Nephron (organoid): ENCODE data around the gene MATN3.

Source experiments
- H3K27ac Mint-ChIP-seq, 3 experiments: 2 replicates each; pipeline ENCODE4 v1.8.0; 2020; ENCODE audit warnings: mixed read lengths in 3 of 3, mild to moderate bottlenecking in 2 of 3, moderate library complexity in 1 of 3
- H3K27me3 Mint-ChIP-seq: 2 replicates; pipeline ENCODE4 v1.8.0; 2021; ENCODE audit warnings: low read depth, mild to moderate bottlenecking, moderate library complexity, mixed read lengths
- H3K36me3 Mint-ChIP-seq: 2 replicates; pipeline ENCODE4 v1.8.0; 2020; ENCODE audit warnings: low read depth, mixed read lengths
- H3K4me1 Mint-ChIP-seq: 2 replicates; pipeline ENCODE4 v1.8.0; 2020; ENCODE audit warnings: mixed read lengths
- H3K4me3 Mint-ChIP-seq, 3 experiments: 2 replicates each; pipeline ENCODE4 v1.8.0; 2020; ENCODE audit warnings: mild to moderate bottlenecking in 3 of 3, mixed read lengths in 3 of 3, moderate library complexity in 2 of 3
- H3K9me3 Mint-ChIP-seq: 2 replicates; pipeline ENCODE4 v1.8.0; 2020; ENCODE audit warnings: mixed read lengths
- TF ChIP-seq, protein P1 (sequence below), 3 experiments: fragments of 200-600 bp; sonication (generic); IDR thresholded peaks; one replicate each; pipeline ENCODE4 v1.5.0; 2021; ENCODE audit warnings: antibody characterized with exemption in 3 of 3; ENCODE audit not compliant: unreplicated experiment in 3 of 3

The MATN3 gene

DNA sequence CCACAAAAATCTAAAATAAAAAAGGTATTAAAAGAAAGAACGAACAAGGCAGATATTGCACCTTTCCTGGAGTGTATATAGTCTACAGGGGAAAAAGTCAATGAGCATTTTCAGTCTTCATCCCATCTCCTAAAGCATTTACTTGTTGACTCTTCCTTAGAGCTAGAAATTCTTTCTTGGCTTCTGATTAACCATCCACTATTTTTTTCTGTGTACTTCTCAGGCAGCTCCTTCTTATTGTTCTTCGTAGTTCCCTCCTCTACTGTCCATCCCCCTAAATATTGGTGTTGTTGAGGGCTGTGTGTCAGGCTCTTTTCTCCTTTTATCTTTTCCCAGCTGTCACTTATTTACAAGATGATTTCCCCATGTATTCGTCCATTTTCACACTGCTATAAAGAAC is 42.5 kb upstream of the MATN3 start:
- no peaks in the 10 kb centered on the region for H3K27me3 Mint-ChIP-seq
- H3K36me3 Mint-ChIP-seq: no peaks in the 10 kb centered on the region
- H3K4me1 Mint-ChIP-seq: no peaks in the 10 kb centered on the region

DNA sequence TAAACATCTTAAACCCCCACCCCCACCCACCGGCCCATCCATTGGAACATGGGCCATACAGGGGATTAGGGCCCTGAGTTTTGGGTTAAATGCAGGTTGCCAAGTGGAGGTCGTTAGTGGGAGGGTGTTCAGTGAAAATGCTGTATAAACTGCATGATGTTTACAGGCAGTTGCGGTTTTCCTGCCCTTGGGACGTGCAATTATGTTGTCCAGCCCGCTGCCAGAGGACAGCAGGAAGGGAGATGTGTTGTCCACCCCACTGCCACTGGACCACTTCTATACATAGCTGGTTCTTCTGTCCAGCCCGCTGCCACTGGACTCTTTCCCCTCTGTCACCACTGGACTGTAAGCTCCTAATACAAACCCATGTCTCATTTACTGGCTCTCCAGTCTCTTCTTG is 41.7 kb upstream of the MATN3 start:
- H3K4me1 Mint-ChIP-seq: peaks cover under 1% of the 10 kb centered on the region
- H3K4me3 Mint-ChIP-seq: peak overlapping the region in 2 of 3 experiments; percentile 22 to 26
- H3K27ac Mint-ChIP-seq: peak overlapping the region in 1 of 3 experiments; percentile 28
- no peaks in the 10 kb centered on the region for H3K9me3 Mint-ChIP-seq
- TF ChIP-seq, protein P1, sequence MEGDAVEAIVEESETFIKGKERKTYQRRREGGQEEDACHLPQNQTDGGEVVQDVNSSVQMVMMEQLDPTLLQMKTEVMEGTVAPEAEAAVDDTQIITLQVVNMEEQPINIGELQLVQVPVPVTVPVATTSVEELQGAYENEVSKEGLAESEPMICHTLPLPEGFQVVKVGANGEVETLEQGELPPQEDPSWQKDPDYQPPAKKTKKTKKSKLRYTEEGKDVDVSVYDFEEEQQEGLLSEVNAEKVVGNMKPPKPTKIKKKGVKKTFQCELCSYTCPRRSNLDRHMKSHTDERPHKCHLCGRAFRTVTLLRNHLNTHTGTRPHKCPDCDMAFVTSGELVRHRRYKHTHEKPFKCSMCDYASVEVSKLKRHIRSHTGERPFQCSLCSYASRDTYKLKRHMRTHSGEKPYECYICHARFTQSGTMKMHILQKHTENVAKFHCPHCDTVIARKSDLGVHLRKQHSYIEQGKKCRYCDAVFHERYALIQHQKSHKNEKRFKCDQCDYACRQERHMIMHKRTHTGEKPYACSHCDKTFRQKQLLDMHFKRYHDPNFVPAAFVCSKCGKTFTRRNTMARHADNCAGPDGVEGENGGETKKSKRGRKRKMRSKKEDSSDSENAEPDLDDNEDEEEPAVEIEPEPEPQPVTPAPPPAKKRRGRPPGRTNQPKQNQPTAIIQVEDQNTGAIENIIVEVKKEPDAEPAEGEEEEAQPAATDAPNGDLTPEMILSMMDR (IDR thresholded peaks at IDR 0.05; ENCODE audit: unreplicated experiment in 3 of 3): no peak
- H3K27me3 Mint-ChIP-seq: no peaks in the 10 kb centered on the region
- H3K36me3 Mint-ChIP-seq: no peaks in the 10 kb centered on the region

More for the DNA sequence above, 42.5 kb upstream of the MATN3 start:
- Mint-ChIP-seq H3K27ac (peak overlapping the region; percentile 29 to 45 (median 31)), H3K9me3 (no peaks in the 10 kb centered on the region), H3K4me3 (no peak overlapping the region)
- TF ChIP-seq, protein P1 (IDR thresholded peaks at IDR 0.05; ENCODE audit: unreplicated experiment in 3 of 3): no peak

DNA sequence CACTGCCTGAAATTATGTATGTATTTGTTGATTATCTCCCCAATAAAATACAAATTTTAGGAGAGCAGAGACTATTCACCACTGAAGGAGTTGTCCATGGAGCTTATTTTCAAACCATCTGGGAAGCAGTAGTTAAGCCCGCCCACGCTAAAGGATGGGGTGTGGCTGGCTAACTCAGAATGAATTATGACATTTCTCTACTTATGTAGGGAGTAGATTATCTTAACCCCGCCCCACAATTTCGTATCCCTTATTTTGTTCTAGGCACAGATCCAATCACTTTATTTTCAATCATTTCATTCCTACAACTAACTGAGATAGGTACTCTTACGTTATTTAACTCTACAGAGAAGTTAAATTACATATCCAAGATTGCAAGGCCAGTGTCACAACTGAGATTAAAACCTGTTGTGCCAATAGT is 40.4 kb upstream of the MATN3 start:
- H3K4me3 Mint-ChIP-seq: no peak overlapping the region
- H3K27ac Mint-ChIP-seq: no peak overlapping the region
- no peaks in the 10 kb centered on the region for H3K36me3 Mint-ChIP-seq
- no peaks in the 10 kb centered on the region for H3K27me3 Mint-ChIP-seq
- peaks cover 11% of the 10 kb centered on the region for H3K4me1 Mint-ChIP-seq
- TF ChIP-seq, protein P1 (IDR thresholded peaks at IDR 0.05; ENCODE audit: unreplicated experiment in 3 of 3): no peak
- no peaks in the 10 kb centered on the region for H3K9me3 Mint-ChIP-seq

DNA sequence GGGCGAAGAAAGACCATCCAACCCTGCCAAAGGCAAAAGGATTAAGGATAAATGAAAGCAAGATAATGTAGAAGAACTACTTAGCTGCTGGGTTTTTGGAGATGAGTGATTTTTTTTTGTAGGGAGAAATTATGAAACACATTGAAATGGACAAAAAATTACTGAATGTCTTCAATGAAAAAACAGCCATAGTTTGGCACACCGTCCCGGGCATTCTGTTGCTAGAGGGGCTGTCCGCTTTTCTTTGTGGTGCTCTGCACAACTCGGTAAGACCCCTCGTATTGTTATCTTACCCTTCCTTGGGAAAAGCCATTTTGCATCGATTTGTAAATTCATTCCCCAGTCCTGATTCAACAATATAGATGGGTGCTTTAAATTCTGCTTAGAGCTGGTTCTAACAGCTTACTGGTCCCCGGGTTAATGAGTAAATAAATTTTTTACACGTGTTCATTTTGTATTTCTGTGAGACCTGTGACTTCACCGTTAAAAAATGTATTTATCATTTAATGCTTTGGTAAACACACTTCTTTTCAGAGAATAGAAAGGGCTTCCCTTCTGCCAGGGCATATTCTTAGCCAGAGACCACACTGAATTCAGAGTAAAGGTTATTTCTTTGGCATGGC is 39.9 kb upstream of the MATN3 start:
- TF ChIP-seq, protein P1 (IDR thresholded peaks at IDR 0.05; ENCODE audit: unreplicated experiment in 3 of 3): peak in 1 of 3 experiments; percentile 15
- Mint-ChIP-seq H3K4me3 (no peak overlapping the region), H3K9me3 (no peaks in the 10 kb centered on the region), H3K4me1 (peaks cover 15% of the 10 kb centered on the region), H3K27ac (no peak overlapping the region), H3K36me3 (no peaks in the 10 kb centered on the region), H3K27me3 (no peaks in the 10 kb centered on the region)

DNA sequence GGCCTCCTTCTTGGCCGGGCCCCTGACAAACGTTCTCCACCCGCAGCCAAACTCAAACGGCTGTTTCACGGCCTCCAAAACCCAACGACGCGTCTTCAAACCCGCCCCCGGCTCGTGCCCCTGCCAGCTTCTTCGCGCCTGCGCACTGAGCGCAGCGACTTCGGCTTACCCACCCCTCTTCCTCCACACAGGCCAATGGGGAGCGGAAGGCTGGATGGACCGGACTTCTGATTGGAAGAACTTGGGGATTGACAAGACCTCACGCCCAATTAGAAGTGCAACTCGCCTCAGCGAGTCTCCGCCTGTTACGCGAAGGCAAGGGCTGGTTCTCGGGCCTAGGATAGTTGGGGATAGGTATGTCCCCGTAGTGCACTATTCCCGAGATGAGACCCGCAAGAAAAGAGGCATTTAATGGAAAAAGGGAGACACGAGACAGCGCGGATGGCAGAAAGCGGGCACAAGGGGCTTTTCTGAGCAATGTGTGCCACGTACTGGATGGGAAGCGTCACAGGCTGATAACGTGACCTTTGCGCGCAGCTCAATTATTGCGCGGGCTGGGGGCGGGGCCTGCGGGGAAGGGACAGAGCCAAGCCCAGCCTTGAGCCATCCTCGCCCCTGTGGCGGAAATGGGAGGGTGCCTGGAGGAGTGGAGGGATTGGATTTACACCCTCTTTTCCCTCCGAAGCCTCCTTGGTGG is 39.2 kb upstream of the MATN3 start, which contains the start of gene LAPTM4A:
TSS of gene LAPTM4A (minus strand) at position 97 of the 697 bp plus-strand sequence. CDS start 108 bp downstream, outside the sequence.
- Mint-ChIP-seq H3K27me3 (no peaks in the 10 kb centered on the region), H3K9me3 (no peaks in the 10 kb centered on the region), H3K27ac (no peak within 1 kb of the TSS), H3K36me3 (peaks cover 3% of the 10 kb centered on the region), H3K4me1 (peaks cover 15% of the 10 kb centered on the region), H3K4me3 (no peak within 1 kb of the TSS)
- TF ChIP-seq, protein P1 (IDR thresholded peaks at IDR 0.05; ENCODE audit: unreplicated experiment in 3 of 3): no peak
